GM12878 (cell line): Measurements from ENCODE around the gene SF3B2. TPM values are rescaled to one million over a fixed set of nuclear protein-coding genes. Genes with fewer than 3 reads are reported as not detected.

Experiments
- ATAC-seq: fragments of 200-7000 bp; cut with Tn5 transposase; 3 replicates; pipeline ENCODE4 v1.9.1; 2020; ENCODE audit warnings: mild to moderate bottlenecking, moderate library complexity
- BruUV-seq: library from RNA; stranded (reverse); fragments of 400-500 nt; replicated peaks from 2 replicates; lab custom pipeline; 2021; lab: Mats Ljungman, UMichigan
- CTCF ChIA-PET: fragments of 300-600 bp; sonication (Branson Sonifier 250); formaldehyde crosslinking; extraction: SDS; loops from one replicate; lab custom pipeline; 2021; ENCODE audit warnings: inconsistent platforms; lab: Yijun Ruan, JAX
- POLR2A ChIA-PET: fragments of 350-600 bp; formaldehyde crosslinking; extraction: SDS; loops from one replicate; lab custom pipeline; 2021; ENCODE audit warnings: inconsistent platforms; lab: Charles Lee
- RAD21 ChIA-PET: fragments of 300-600 bp; sonication (Branson Sonifier 250); formaldehyde crosslinking; loops from one replicate; lab custom pipeline; 2023; ENCODE audit warnings: antibody characterized with exemption; ENCODE audit not compliant: unreplicated experiment; lab: Charles Lee
- SMC1A ChIA-PET: fragments of 300-600 bp; sonication (Branson Sonifier 250); formaldehyde crosslinking; loops from one replicate; lab custom pipeline; 2023; ENCODE audit not compliant: unreplicated experiment, uncharacterized antibody; lab: Charles Lee
- DNase-seq: peaks from one replicate; pipeline ENCODE4 v3.0.0-alpha.2; 2011; ENCODE audit warnings: low read depth, low spot score
- FAIRE-seq: peaks from 3 replicates; lab custom pipeline; 2011; peaks lifted over from hg19 to GRCh38; lab: Jason Lieb, UNC
- H2AFZ ChIP-seq: 2 replicates; pipeline ENCODE4 v1.6.0; 2011; ENCODE audit warnings: low read depth, low read length, control low read depth; ENCODE audit not compliant: control insufficient read depth
- H3K27ac ChIP-seq: 2 replicates; pipeline ENCODE4 v1.5.1; 2011; ENCODE audit warnings: control low read depth; ENCODE audit not compliant: control insufficient read depth, insufficient read depth
- H3K27me3 ChIP-seq, 2 experiments: replicated peaks in 1 of 2; 2 replicates each; pipeline versions ENCODE4 v1.6.0 to v1.6.1; 2011; ENCODE audit warnings: low read length in 1 of 2; ENCODE audit not compliant: control insufficient read depth in 2 of 2, insufficient read depth in 2 of 2
- H3K36me3 ChIP-seq, 2 experiments: 2 replicates each; pipeline ENCODE4 v1.5.1; 2011; ENCODE audit warnings: low read length in 1 of 2; ENCODE audit not compliant: control insufficient read depth in 2 of 2, insufficient read depth in 2 of 2
- H3K4me1 ChIP-seq: 2 replicates; pipeline ENCODE4 v1.6.1; 2011; ENCODE audit warnings: mild to moderate bottlenecking, low read length, moderate library complexity, mixed read lengths; ENCODE audit not compliant: control insufficient read depth, insufficient read depth
- H3K4me2 ChIP-seq: 2 replicates; pipeline ENCODE4 v1.6.0; 2011; ENCODE audit warnings: control low read depth; ENCODE audit not compliant: control insufficient read depth, insufficient read depth
- H3K4me3 ChIP-seq: fragments of 200-600 bp; sonication (generic); 2 replicates; pipeline ENCODE4 v1.5.1; 2016
- H3K79me2 ChIP-seq: 2 replicates; pipeline ENCODE4 v1.6.0; 2011; ENCODE audit warnings: low read length; ENCODE audit not compliant: control insufficient read depth, insufficient read depth
- H3K9ac ChIP-seq: 2 replicates; pipeline ENCODE4 v1.8.0; 2011; ENCODE audit warnings: low read length, control low read depth, mixed read lengths; ENCODE audit not compliant: control insufficient read depth, insufficient read depth
- H3K9me3 ChIP-seq: replicated peaks from 3 replicates; pipeline ENCODE4 v1.5.1; 2011; ENCODE audit warnings: mild to moderate bottlenecking, low read length; ENCODE audit not compliant: control insufficient read depth, insufficient read depth
- H4K20me1 ChIP-seq: 2 replicates; pipeline ENCODE4 v1.6.0; 2011; ENCODE audit not compliant: control insufficient read depth, insufficient read depth
- BHLHE40 ChIP-seq, 2 experiments: fragments of 450-650 bp in 1 of 2; IDR thresholded peaks; 2 replicates each; pipeline ENCODE4 v1.6.1; 2011 to 2017; ENCODE audit warnings: low read depth in 2 of 2, borderline replicate concordance in 1 of 2, improper control_type of control experiment in 1 of 2, low read length in 1 of 2, mild to moderate bottlenecking in 1 of 2
- CHD2 ChIP-seq: IDR thresholded peaks from 2 replicates; pipeline ENCODE4 v1.6.1; 2011; ENCODE audit warnings: low read depth, low read length, improper control_type of control experiment, borderline replicate concordance
- CREB1 ChIP-seq: IDR thresholded peaks from 2 replicates; pipeline ENCODE4 v1.6.1; 2012; ENCODE audit warnings: low read depth, mild to moderate bottlenecking, inconsistent platforms
- EED ChIP-seq: sonication (generic); IDR thresholded peaks from 2 replicates; pipeline ENCODE4 v1.6.1; 2016; ENCODE audit warnings: antibody characterized with exemption, low read depth
- IKZF1 ChIP-seq: fragments of 450-650 bp; conservative IDR thresholded peaks from 2 replicates; pipeline ENCODE4 v1.6.1; 2017; ENCODE audit warnings: antibody characterized with exemption, mild to moderate bottlenecking
- NFYB ChIP-seq: IDR thresholded peaks from 2 replicates; pipeline ENCODE4 v1.6.1; 2011; ENCODE audit warnings: low read depth, mild to moderate bottlenecking, low read length, improper control_type of control experiment, moderate library complexity; ENCODE audit not compliant: insufficient read depth
- PAX8 ChIP-seq: fragments of 450-650 bp; IDR thresholded peaks from 2 replicates; pipeline ENCODE4 v1.6.1; 2017; ENCODE audit warnings: mild to moderate bottlenecking, moderate library complexity
- TARDBP ChIP-seq: IDR thresholded peaks from 2 replicates; pipeline ENCODE4 v1.6.1; 2016; ENCODE audit warnings: borderline replicate concordance
- ZBTB4 ChIP-seq: fragments of 450-650 bp; formaldehyde crosslinking; IDR thresholded peaks from 2 replicates; pipeline ENCODE4 v1.4.0; 2022; ENCODE audit warnings: mild to moderate bottlenecking, moderate library complexity
- WGBS: methylation state at CpG from one replicate; pipeline ENCODE4 v1.1.6; 2016; ENCODE audit warnings: low lambda C conversion rate; ENCODE audit not compliant: insufficient replicate concordance, insufficient coverage; ENCODE audit errors: missing lambda C conversion rate; 5-methylcytosine and 5-hydroxymethylcytosine counted together
- in situ Hi-C: fragments of 300-500 bp; cut with MboI; formaldehyde crosslinking; loops from 9 replicates; pipeline ENCODE4 v1.14.3; 2018; ENCODE audit warnings: mixed read lengths
- intact Hi-C: fragments of 100-400 bp; cut with micrococcal nuclease; formaldehyde crosslinking; loops from one replicate; pipeline ENCODE4 v1.14.2; 2022; ENCODE audit not compliant: unreplicated experiment
- polyA plus RNA-seq, 11 experiments: library from polyadenylated mRNA; depleted of rRNA in 4 of 11; unstranded in 6 of 11; stranded (reverse) in 5 of 11; fragments of >200 nt; fragmentation: Nextera tagmentation in 4 of 11; fragmentation: Illumina TruSeq in 1 of 11; extraction: Ambion mirVana in 4 of 11; extraction: Trizol in 1 of 11; gene quantifications; 1 replicate in 1 of 11; 2 replicates in 10 of 11; pipeline versions ENCODE4 v1.2.1 to v1.2.3, GENCODE V29; 2011 to 2016; ENCODE audit warnings: inconsistent platforms in 2 of 11, missing spikeins in 2 of 11, low read depth in 1 of 11
- total RNA-seq, 4 experiments: library from RNA; depleted of rRNA in 3 of 4; stranded (reverse); fragments of >200 nt in 3 of 4; fragmentation: Illumina TruSeq in 1 of 4; extraction: Trizol in 1 of 4; gene quantifications; 2 replicates each; pipeline versions ENCODE4 v1.2.1 to v1.2.3, GENCODE V29; 2013 to 2021

SF3B2 gene
- total and polyA plus RNA-seq, 10 of the 15 experiments (the other 5 are each of a cell fraction or from before 2014, with no cell fraction given): 56.3 to 245 (median 144) TPM

GRCh38 chr11:66062408-66062807 is 10.2 kb downstream of the SF3B2 start:
- no peak overlapping the region for H3K27ac ChIP-seq
- ChIA-PET RAD21 (interaction anchor here (0.6 kb wide), 1 partner anchor 13 kb away, joined by 3 read pairs; no protein-coding TSS in a partner anchor), CTCF (interaction anchor here (1.0 to 8.6 kb wide), 5 partner anchors 9 to 178 kb away, joined by 3 to 94 read pairs (median 5); partner anchors contain the start of gene SF3B2), POLR2A (interaction anchor here (0.6 to 1.9 kb wide), 6 partner anchors 9 to 91 kb away, joined by 3 to 9 read pairs (median 4); partner anchors contain the start of gene SF3B2), SMC1A (interaction anchor here (0.6 to 1.0 kb wide), 2 partner anchors 73 to 87 kb away, joined by 4 read pairs; no protein-coding TSS in a partner anchor)
- no peak overlapping the region for H3K4me2 ChIP-seq
- DNase-seq: no peak
- H3K79me2 ChIP-seq: peaks cover 4% of the 10 kb centered on the region
- no peak for ATAC-seq
- no peaks in the 10 kb centered on the region for H4K20me1 ChIP-seq
- no peak overlapping the region for H3K4me3 ChIP-seq
- no peak overlapping the region for H3K9ac ChIP-seq
- no TSS peak for BruUV-seq
- peaks cover 35 to 70% of the 10 kb centered on the region in 2 experiments for H3K36me3 ChIP-seq
- no peaks in the 10 kb centered on the region for H3K27me3 ChIP-seq
- in situ Hi-C loops: no loop called here
- 45% methylated on average over 2 of the region's 2 CpGs for WGBS
- H3K4me1 ChIP-seq: 0 out of 2 replicates have a peak, but pooled peaks cover 3% of the 10 kb centered on the region
- no peak overlapping the region for H2AFZ ChIP-seq
- no peak for FAIRE-seq
- intact Hi-C loops: no loop called here
- peaks cover 6% of the 10 kb centered on the region; the same call in 2 of the 3 replicates for H3K9me3 ChIP-seq
- no peak for TF ChIP-seq TARDBP
- TF ChIP-seq IKZF1: no peak
- TF ChIP-seq ZBTB4 (CRISPR knock-in tag): no peak
- TF ChIP-seq CHD2: no peak
- no peak for TF ChIP-seq NFYB
- no peak for TF ChIP-seq BHLHE40 (IDR thresholded peaks at IDR 0.05; ENCODE audit: borderline replicate concordance in 1 of 2, low read depth in 2 of 2, low read length in 1 of 2)
- no peak for TF ChIP-seq CREB1
- TF ChIP-seq EED: no peak
- TF ChIP-seq PAX8: no peak
